Omental fat pad (tissue), 4 donors: Measurements from ENCODE around the gene DSP. TPM values are rescaled to one million over a fixed set of nuclear protein-coding genes. Genes with fewer than 3 reads are reported as not detected.

Experiments used
- ATAC-seq: fragments of 150-250 bp; one replicate; pipeline ENCODE4 v1.9.1; 2016; ENCODE audit warnings: mild to moderate bottlenecking, moderate library complexity; ENCODE audit not compliant: low FRiP score
- DNase-seq: peaks from one replicate; pipeline ENCODE4 v3.0.0-alpha.2; 2019; ENCODE audit warnings: low spot score
- CTCF ChIP-seq, 3 donors: fragments of 450-650 bp; IDR thresholded peaks; one replicate each; pipeline ENCODE4 v1.5.1; 2016 to 2017; ENCODE audit warnings: antibody characterized with exemption in 3 of 3, mild to moderate bottlenecking in 3 of 3, moderate library complexity in 2 of 3
- total RNA-seq, 4 donors: library from RNA; depleted of rRNA; stranded (reverse); fragments of >200 nt; gene quantifications; one replicate each; pipeline ENCODE4 v1.1.0, GENCODE V29; 2016

The DSP gene
- total RNA-seq, 4 donors from 2014 or later = 6.6 to 47.9 (median 25.5) TPM

- DNase-seq (no peak), ATAC-seq (no peak)
- TF ChIP-seq CTCF (IDR thresholded peaks at IDR 0.05) = no peak
These were observed 25.2 kb downstream of the DSP start for GRCh38 chr6:7566617-7567173.

GRCh38 chr6:7568021-7568420 lies 26.6 kb downstream of the DSP start:
- ATAC-seq = no peak
- no peak for TF ChIP-seq CTCF (IDR thresholded peaks at IDR 0.05)
- no peak for DNase-seq

DNA sequence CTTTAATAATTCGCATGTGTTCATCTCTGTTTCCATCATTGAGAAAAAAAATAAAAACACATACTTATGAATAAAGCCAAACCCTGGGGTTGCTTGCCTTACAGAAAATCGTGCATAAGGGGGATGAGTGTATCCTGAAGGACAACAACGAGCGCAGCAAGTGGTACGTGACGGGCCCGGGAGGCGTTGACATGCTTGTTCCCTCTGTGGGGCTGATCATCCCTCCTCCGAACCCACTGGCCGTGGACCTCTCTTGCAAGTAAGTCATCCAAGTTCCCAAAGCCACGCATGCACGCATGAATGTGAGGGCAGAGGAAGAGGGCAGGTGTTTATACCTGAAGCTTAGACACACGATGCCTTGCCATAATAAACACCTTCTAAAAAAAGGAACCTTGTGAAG lies 27.6 kb downstream of the DSP start:
- ATAC-seq = no peak
- no peak for DNase-seq
- TF ChIP-seq CTCF (IDR thresholded peaks at IDR 0.05) = no peak

DNA sequence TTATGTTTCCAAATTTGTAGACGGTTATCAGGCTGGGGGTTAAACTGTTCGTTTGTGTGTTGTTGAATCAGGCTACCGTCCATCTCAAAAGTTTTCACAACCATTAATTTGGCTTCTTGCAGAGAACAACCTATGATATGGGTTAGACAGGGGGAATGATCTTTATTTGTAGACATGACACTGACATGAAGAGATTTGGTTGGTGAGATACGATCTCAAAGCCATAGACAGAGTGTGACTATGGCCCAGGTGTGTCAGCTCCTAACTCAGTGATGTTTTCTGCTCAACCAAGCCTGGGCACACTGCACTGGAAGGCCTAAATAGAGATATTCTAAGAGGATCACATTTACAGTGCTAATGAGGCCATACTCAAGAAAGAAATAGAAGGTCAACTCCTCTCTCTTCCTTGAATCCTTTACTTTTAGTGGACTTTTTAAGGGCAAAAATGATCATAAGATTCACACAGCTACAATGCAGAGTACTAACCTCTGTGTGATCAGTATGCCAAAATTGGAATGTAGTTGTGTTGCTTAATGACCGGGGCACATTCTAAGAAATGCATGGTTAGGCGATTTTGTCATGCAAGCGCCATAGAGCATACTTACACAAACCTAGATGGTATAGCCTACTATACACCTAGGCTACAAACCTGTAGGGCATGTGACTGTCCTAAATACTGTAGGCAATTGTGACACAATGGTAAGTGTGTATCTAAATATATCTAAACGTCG lies 30.9 kb downstream of the DSP start:
- TF ChIP-seq CTCF (IDR thresholded peaks at IDR 0.05) = no peak
- ATAC-seq (no peak), DNase-seq (no peak)

DNA sequence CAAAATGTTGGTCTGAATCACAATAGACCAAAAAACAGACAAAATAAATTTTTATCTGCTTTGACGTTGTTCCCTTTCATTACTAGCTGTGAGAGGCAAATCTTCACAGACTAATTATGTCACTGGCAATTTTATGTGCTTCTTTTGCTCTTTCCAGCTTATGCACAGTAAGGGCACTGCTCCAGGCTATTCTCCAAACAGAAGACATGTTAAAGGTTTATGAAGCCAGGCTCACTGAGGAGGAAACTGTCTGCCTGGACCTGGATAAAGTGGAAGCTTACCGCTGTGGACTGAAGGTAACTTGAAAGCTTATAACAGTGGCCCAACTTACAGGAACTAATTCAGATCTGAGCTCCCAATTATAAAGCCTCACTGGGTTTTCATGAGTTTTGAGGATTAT lies 33.0 kb downstream of the DSP start:
- TF ChIP-seq CTCF (IDR thresholded peaks at IDR 0.05) = no peak
- DNase-seq (no peak), ATAC-seq (no peak)

- no peak for TF ChIP-seq CTCF (IDR thresholded peaks at IDR 0.05)
- ATAC-seq (no peak), DNase-seq (no peak)
These were observed 37.0 kb downstream of the DSP start for GRCh38 chr6:7578516-7578915.

GRCh38 chr6:7578931-7579330 lies 37.5 kb downstream of the DSP start:
- ATAC-seq = no peak

More at GRCh38 chr6:7578931-7579330, 37.5 kb downstream of the DSP start:
- TF ChIP-seq CTCF (IDR thresholded peaks at IDR 0.05) = no peak
- no peak for DNase-seq
